PFSK-1 (cell line): ENCODE results near the gene RPS15. TPM values are rescaled to one million over a fixed set of nuclear protein-coding genes. Genes with fewer than 3 reads are reported as not detected.

Source experiments
- FOXP2 ChIP-seq: optimal IDR thresholded peaks from 2 replicates; pipeline ENCODE3; 2011; ENCODE audit warnings: borderline replicate concordance, control low read depth, inconsistent platforms; ENCODE audit not compliant: insufficient read depth; ENCODE audit errors: extremely low read length, extremely low read depth
- POLR2AphosphoS5 ChIP-seq: IDR thresholded peaks from 2 replicates; pipeline ENCODE4 v1.6.1; 2012; ENCODE audit warnings: low read depth, mild to moderate bottlenecking, control low read depth, low read length, moderate library complexity
- SIN3A ChIP-seq: IDR thresholded peaks from 2 replicates; pipeline ENCODE4 v1.6.1; 2012; ENCODE audit warnings: mild to moderate bottlenecking, low read length, moderate library complexity, borderline replicate concordance; ENCODE audit not compliant: insufficient read depth
- TAF1 ChIP-seq: IDR thresholded peaks from 2 replicates; pipeline ENCODE4 v1.6.1; 2012; ENCODE audit warnings: low read length, control low read depth, borderline replicate concordance; ENCODE audit not compliant: insufficient read depth
- polyA plus RNA-seq: library from polyadenylated mRNA; unstranded; fragments of >200 nt; gene quantifications from one replicate; pipeline ENCODE4 v1.2.1, GENCODE V29; 2012; ENCODE audit warnings: low read depth, missing spikeins; ENCODE audit not compliant: insufficient read length
- TF ChIP-seq, protein P1 (sequence below), 2 experiments: IDR thresholded peaks; 2 replicates each; pipeline versions ENCODE4 v1.6.1 to v1.8.0; 2011 to 2012; ENCODE audit warnings: low read depth in 2 of 2, low read length in 2 of 2, control low read depth in 1 of 2, inconsistent platforms in 1 of 2, mild to moderate bottlenecking in 1 of 2, moderate library complexity in 1 of 2; ENCODE audit not compliant: insufficient read depth in 1 of 2

The RPS15 gene
- polyA plus RNA-seq: 2,659 TPM

GRCh38 chr19:1438035-1438932 lies at the start of gene RPS15:
TSS of gene RPS15 (plus strand) at chr19:1438396. CDS start at chr19:1438426, 30 bp downstream.
- TF ChIP-seq POLR2AphosphoS5 (peak; percentile 98), SIN3A (peak; percentile 80; the same call in 1 of the 2 replicates), TAF1 (peak; percentile 99), FOXP2 (peak; percentile 94)
- TF ChIP-seq, protein P1, sequence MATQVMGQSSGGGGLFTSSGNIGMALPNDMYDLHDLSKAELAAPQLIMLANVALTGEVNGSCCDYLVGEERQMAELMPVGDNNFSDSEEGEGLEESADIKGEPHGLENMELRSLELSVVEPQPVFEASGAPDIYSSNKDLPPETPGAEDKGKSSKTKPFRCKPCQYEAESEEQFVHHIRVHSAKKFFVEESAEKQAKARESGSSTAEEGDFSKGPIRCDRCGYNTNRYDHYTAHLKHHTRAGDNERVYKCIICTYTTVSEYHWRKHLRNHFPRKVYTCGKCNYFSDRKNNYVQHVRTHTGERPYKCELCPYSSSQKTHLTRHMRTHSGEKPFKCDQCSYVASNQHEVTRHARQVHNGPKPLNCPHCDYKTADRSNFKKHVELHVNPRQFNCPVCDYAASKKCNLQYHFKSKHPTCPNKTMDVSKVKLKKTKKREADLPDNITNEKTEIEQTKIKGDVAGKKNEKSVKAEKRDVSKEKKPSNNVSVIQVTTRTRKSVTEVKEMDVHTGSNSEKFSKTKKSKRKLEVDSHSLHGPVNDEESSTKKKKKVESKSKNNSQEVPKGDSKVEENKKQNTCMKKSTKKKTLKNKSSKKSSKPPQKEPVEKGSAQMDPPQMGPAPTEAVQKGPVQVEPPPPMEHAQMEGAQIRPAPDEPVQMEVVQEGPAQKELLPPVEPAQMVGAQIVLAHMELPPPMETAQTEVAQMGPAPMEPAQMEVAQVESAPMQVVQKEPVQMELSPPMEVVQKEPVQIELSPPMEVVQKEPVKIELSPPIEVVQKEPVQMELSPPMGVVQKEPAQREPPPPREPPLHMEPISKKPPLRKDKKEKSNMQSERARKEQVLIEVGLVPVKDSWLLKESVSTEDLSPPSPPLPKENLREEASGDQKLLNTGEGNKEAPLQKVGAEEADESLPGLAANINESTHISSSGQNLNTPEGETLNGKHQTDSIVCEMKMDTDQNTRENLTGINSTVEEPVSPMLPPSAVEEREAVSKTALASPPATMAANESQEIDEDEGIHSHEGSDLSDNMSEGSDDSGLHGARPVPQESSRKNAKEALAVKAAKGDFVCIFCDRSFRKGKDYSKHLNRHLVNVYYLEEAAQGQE (IDR thresholded peaks at IDR 0.05; ENCODE audit: insufficient read depth in 1 of 2, low read depth in 2 of 2, low read length in 2 of 2): peak; percentile 65 to 74

GRCh38 chr19:1388637-1389026 lies 49.6 kb upstream of the RPS15 start:
- TF ChIP-seq FOXP2 (no peak), POLR2AphosphoS5 (no peak), SIN3A (no peak), TAF1 (no peak)
- TF ChIP-seq, protein P1 (IDR thresholded peaks at IDR 0.05; ENCODE audit: insufficient read depth in 1 of 2, low read depth in 2 of 2, low read length in 2 of 2): no peak

DNA sequence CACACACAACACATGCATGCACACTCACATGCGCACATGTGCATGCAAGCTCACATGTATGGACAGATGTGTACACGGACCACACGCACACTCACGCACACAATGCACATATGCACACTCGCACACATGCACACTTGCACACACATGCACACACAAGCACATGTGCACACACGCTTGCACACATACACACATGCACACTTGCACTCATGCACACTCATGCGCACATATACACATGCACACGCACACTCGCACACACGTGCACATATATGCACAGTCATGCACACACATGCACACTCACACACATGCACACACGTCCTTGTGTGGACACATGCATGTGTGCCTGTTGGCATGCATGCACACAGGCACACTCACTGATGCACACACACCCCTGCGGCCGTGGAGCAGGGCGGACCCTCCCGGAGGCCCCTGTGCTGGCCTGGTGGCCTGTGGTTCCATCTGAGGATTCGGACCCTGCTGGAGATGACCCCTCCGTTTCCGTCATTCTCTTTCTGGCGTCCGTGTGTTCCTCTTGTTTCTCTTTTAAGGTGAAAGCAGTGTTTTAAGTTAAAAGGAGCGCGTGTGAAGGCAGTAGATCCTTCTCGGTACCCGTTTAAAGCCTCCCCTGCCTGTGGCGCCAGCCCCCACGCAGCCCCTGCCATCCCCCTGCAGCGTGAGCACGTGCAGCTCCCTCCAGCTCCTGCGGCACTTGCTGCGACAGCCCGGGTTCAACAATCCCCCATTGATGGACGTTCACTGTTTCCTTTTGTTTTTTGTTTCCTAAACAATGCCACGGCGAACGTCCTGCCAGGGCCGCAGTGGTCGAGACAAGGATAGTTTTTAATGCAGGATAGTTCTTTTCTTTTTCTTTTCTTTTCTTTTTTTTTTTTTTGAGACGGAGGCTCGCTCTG lies 48.9 kb upstream of the RPS15 start:
- TF ChIP-seq FOXP2: no peak
- no peak for TF ChIP-seq POLR2AphosphoS5
- TF ChIP-seq TAF1: no peak
- TF ChIP-seq, protein P1 (IDR thresholded peaks at IDR 0.05; ENCODE audit: insufficient read depth in 1 of 2, low read depth in 2 of 2, low read length in 2 of 2): no peak
- TF ChIP-seq SIN3A: no peak

- TF ChIP-seq, protein P1 (IDR thresholded peaks at IDR 0.05; ENCODE audit: insufficient read depth in 1 of 2, low read depth in 2 of 2, low read length in 2 of 2): no peak
- TF ChIP-seq POLR2AphosphoS5 (no peak), SIN3A (no peak), TAF1 (no peak), FOXP2 (no peak)
These were observed 47.2 kb upstream of the RPS15 start for GRCh38 chr19:1390890-1391423.
